NB4 (cell line): ENCODE results near the gene NDST4.

ENCODE experiments used
- MYC ChIP-seq: IDR thresholded peaks from 2 replicates; pipeline ENCODE4 v1.6.1; 2011; ENCODE audit warnings: low read depth, low read length
- POLR2A ChIP-seq: IDR thresholded peaks from 2 replicates; pipeline ENCODE4 v1.6.1; 2011; ENCODE audit warnings: mild to moderate bottlenecking; ENCODE audit not compliant: insufficient read length; ENCODE audit errors: extremely low read depth
- TF ChIP-seq, protein P1 (sequence below): IDR thresholded peaks from one replicate; pipeline ENCODE4 v1.5.1; 2012; ENCODE audit warnings: low read depth, low read length
- TF ChIP-seq, protein P2 (sequence below): IDR thresholded peaks from 2 replicates; pipeline ENCODE4 v1.6.1; 2011; ENCODE audit warnings: low read depth, low read length

DNA sequence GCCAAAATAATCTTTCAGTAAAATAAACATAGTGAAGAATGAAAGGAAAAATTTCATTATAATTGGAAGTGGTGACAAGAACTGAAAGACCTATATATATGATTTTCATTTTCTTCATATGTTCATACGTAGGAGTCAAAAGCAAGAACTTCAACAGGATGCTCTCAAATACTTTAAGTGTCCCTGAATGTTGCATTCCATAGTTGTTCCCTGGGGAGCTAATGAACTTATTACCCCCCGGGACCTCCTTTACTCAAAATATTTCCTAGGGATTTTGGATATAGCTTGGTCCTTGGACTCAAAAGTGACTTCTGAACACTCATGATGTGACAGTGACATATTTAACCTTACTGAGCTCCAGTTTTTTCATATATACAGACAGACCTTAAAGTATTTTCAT, 44.9 kb upstream of the NDST4 start:
- TF ChIP-seq, protein P1, sequence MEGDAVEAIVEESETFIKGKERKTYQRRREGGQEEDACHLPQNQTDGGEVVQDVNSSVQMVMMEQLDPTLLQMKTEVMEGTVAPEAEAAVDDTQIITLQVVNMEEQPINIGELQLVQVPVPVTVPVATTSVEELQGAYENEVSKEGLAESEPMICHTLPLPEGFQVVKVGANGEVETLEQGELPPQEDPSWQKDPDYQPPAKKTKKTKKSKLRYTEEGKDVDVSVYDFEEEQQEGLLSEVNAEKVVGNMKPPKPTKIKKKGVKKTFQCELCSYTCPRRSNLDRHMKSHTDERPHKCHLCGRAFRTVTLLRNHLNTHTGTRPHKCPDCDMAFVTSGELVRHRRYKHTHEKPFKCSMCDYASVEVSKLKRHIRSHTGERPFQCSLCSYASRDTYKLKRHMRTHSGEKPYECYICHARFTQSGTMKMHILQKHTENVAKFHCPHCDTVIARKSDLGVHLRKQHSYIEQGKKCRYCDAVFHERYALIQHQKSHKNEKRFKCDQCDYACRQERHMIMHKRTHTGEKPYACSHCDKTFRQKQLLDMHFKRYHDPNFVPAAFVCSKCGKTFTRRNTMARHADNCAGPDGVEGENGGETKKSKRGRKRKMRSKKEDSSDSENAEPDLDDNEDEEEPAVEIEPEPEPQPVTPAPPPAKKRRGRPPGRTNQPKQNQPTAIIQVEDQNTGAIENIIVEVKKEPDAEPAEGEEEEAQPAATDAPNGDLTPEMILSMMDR, result no peak
- no peak for TF ChIP-seq POLR2A
- TF ChIP-seq, protein P2, sequence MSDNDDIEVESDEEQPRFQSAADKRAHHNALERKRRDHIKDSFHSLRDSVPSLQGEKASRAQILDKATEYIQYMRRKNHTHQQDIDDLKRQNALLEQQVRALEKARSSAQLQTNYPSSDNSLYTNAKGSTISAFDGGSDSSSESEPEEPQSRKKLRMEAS, result no peak
- TF ChIP-seq MYC, result no peak
